GM12874 (cell line): ENCODE results near the gene SIAH3.

ENCODE experiments used
- TF ChIP-seq, protein P1 (sequence below): IDR thresholded peaks from 2 replicates; pipeline ENCODE4 v1.5.1; 2011; ENCODE audit warnings: low read depth, mild to moderate bottlenecking, control low read depth, low read length, moderate library complexity; ENCODE audit not compliant: insufficient read depth

The SIAH3 gene

DNA sequence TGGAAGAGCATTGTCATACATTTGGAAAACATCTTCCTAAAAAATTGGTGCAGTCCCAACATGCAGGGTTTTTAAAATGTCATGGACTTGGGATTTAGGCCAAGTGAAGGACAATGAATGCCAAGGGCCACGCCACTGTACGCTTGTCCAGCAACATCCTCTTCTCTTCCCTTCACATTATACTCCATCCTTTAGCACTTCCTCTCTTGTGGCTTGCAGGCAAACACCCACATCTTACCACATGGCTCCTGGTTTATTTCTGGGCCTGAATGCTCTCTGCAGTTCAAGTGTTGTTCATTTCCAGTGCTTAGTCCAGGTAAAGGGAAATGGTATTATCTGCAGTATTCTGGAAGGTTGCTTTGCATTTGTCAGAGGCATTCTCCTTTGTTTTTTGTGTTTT lies 104.5 kb downstream of the SIAH3 start:
- TF ChIP-seq, protein P1, sequence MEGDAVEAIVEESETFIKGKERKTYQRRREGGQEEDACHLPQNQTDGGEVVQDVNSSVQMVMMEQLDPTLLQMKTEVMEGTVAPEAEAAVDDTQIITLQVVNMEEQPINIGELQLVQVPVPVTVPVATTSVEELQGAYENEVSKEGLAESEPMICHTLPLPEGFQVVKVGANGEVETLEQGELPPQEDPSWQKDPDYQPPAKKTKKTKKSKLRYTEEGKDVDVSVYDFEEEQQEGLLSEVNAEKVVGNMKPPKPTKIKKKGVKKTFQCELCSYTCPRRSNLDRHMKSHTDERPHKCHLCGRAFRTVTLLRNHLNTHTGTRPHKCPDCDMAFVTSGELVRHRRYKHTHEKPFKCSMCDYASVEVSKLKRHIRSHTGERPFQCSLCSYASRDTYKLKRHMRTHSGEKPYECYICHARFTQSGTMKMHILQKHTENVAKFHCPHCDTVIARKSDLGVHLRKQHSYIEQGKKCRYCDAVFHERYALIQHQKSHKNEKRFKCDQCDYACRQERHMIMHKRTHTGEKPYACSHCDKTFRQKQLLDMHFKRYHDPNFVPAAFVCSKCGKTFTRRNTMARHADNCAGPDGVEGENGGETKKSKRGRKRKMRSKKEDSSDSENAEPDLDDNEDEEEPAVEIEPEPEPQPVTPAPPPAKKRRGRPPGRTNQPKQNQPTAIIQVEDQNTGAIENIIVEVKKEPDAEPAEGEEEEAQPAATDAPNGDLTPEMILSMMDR: no peak

DNA sequence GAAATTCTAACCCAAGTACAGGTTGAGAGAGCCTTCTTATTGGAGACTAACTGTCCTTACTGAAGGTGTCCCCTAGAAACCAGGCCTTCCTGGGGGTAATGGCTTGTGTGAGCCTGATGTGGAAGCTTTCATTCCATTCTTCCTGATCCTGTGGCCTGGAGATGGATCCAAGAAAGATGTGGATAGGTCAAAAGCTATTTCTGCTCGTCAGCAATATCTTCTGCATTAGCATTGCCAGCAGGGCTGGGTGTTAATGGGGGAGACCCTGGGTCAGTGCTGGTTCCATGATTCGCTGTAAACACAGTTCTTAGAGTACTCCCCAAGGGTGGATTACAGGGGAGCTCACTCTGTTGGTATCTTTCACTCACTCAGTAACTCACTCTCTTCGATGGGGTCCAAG lies 106.6 kb downstream of the SIAH3 start:
- TF ChIP-seq, protein P1: no peak

- TF ChIP-seq, protein P1: no peak
Observed at GRCh38 chr13:45742985-45743384, 108.6 kb downstream of the SIAH3 start.

GRCh38 chr13:45737571-45738017 lies 114.0 kb downstream of the SIAH3 start:
- TF ChIP-seq, protein P1: peak; percentile 52

DNA sequence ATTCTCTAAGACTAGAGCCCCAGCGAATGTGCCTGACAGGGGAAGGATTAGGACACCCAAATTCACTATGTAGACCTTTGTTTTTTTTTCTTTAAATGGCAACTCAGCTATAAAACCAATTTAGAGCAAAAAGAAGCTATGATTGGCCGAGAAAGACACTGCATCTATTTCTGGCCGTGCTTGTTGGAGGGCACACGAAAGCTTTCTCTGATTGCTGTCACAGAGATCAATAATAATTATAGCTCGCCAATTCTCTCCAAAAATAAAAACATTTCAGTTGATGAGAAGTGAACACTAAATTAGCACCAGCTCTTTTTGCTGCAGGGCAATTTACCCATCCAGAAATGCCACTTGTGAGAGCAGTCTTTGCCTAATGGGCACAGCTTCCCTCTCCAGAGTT lies 118.2 kb downstream of the SIAH3 start:
- TF ChIP-seq, protein P1: no peak

DNA sequence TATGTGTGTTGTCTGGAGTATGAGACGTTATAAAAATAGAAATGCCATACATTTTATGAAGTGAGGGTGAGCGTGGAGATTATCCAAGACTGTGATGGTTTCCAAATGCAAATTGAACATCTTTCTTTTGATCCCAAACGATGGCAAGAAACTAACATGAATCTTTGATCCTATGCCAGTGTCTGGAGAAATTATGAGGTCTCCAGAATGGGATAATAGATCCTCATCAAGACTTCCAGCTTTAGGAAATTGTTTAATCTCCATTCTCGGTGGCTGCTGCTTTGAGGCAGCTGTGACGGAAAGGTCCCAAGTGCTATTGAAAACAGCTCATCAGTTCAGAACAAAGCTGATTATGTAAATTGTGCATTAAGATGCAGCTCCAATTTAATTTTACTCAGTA lies 118.6 kb downstream of the SIAH3 start:
- TF ChIP-seq, protein P1: no peak

DNA sequence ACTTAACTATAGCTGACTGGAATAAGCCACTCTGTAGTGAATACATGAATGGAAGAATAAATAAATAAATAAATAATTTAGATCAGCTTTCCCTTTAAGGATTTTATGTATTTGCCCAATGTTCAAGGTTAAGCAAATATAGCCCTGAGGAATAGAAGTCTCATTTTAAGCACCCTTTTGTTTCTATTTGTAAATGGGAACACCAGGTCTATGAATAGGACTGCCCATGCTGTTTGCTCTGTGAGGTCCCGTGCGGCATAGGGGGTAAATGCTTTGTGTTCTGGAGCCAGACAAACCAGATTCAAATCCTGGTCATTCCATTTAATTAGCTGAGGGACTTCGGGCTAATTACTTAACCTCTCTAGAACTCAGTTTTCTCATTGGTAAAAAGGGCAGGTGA lies 120.1 kb downstream of the SIAH3 start:
- TF ChIP-seq, protein P1: no peak

- TF ChIP-seq, protein P1: peak; percentile 70
Observed at GRCh38 chr13:45728759-45729158, 122.8 kb downstream of the SIAH3 start.
